WTC11 (cell line): ENCODE measurements around the gene TOP2A. TPM values are rescaled to one million over a fixed set of nuclear protein-coding genes. Genes with fewer than 3 reads are reported as not detected.

Experiments
- ATAC-seq: fragments of 200-7000 bp; cut with Tn5 transposase; 2 replicates; pipeline ENCODE4 v1.10.0; 2021; ENCODE audit warnings: mild to moderate bottlenecking, moderate library complexity
- CTCF ChIA-PET: fragments of 300-600 bp; sonication (Branson Sonifier 250); formaldehyde crosslinking; loops from one replicate; lab custom pipeline; 2021; ENCODE audit warnings: antibody characterized with exemption; lab: Charles Lee
- POLR2A ChIA-PET: fragments of 350-600 bp; sonication (Branson Sonifier 250); formaldehyde crosslinking; loops from one replicate; lab custom pipeline; 2021; ENCODE audit warnings: antibody characterized with exemption; lab: Charles Lee
- DNase-seq: peaks from one replicate; pipeline ENCODE4 v3.0.0; 2021; ENCODE audit warnings: low spot score
- H3K27ac Mint-ChIP-seq: 2 replicates; pipeline ENCODE4 v1.8.0; 2021; ENCODE audit warnings: mixed read lengths
- H3K27me3 Mint-ChIP-seq: 2 replicates; pipeline ENCODE4 v1.8.0; 2021; ENCODE audit warnings: low read depth, mild to moderate bottlenecking, moderate library complexity, mixed read lengths
- H3K36me3 Mint-ChIP-seq: 2 replicates; pipeline ENCODE4 v1.8.0; 2021; ENCODE audit warnings: mixed read lengths
- H3K4me1 Mint-ChIP-seq: 2 replicates; pipeline ENCODE4 v1.8.0; 2022; ENCODE audit warnings: mixed read lengths
- H3K4me3 Mint-ChIP-seq: 2 replicates; pipeline ENCODE4 v1.8.0; 2021; ENCODE audit warnings: mild to moderate bottlenecking, moderate library complexity, mixed read lengths
- H3K9me3 Mint-ChIP-seq: 2 replicates; pipeline ENCODE4 v1.8.0; 2021; ENCODE audit warnings: mixed read lengths
- FOXP1 ChIP-seq: sonication (generic); formaldehyde crosslinking; IDR thresholded peaks from 2 replicates; pipeline ENCODE4 v1.8.0; 2022; ENCODE audit warnings: missing genetic modification reagents, mild to moderate bottlenecking, moderate library complexity, borderline replicate concordance
- GRHL2 ChIP-seq: fragments of 250-450 bp; sonication (Bioruptor Pico); IDR thresholded peaks from 2 replicates; pipeline ENCODE4 v1.8.0; 2022; ENCODE audit warnings: mild to moderate bottlenecking, moderate library complexity; ENCODE audit not compliant: insufficient replicate concordance, severe bottlenecking
- JAZF1 ChIP-seq: fragments of 250-450 bp; sonication (Bioruptor Pico); IDR thresholded peaks from 2 replicates; pipeline ENCODE4 v1.9.0; 2021; ENCODE audit warnings: moderate library complexity, mild to moderate bottlenecking, inconsistent platforms
- NR1H2 ChIP-seq: sonication (generic); formaldehyde crosslinking; IDR thresholded peaks from 2 replicates; pipeline ENCODE4 v1.9.0; 2021; ENCODE audit warnings: mild to moderate bottlenecking, moderate library complexity, missing genetic modification reagents
- NR2C2 ChIP-seq: sonication (generic); formaldehyde crosslinking; IDR thresholded peaks from 2 replicates; pipeline ENCODE4 v1.8.0; 2022; ENCODE audit warnings: mild to moderate bottlenecking, missing genetic modification reagents
- RORB ChIP-seq: fragments of 250-450 bp; sonication (Bioruptor Pico); IDR thresholded peaks from 2 replicates; pipeline ENCODE4 v1.9.0; 2021; ENCODE audit warnings: mild to moderate bottlenecking
- SMAD3 ChIP-seq: sonication (generic); formaldehyde crosslinking; IDR thresholded peaks from 2 replicates; pipeline ENCODE4 v1.8.0; 2022; ENCODE audit warnings: missing genetic modification reagents, mild to moderate bottlenecking, borderline replicate concordance
- SMAD4 ChIP-seq: sonication (generic); formaldehyde crosslinking; IDR thresholded peaks from 2 replicates; pipeline ENCODE4 v1.8.0; 2022; ENCODE audit warnings: mild to moderate bottlenecking, missing genetic modification reagents
- SOX15 ChIP-seq: fragments of 250-450 bp; sonication (Bioruptor Pico); IDR thresholded peaks from 2 replicates; pipeline ENCODE4 v1.9.0; 2021; ENCODE audit warnings: mild to moderate bottlenecking
- ZNF138 ChIP-seq: sonication (generic); formaldehyde crosslinking; conservative IDR thresholded peaks from 2 replicates; pipeline ENCODE4 v1.8.1; 2022; ENCODE audit warnings: mild to moderate bottlenecking, moderate library complexity, missing genetic modification reagents
- ZNF317 ChIP-seq: sonication (generic); formaldehyde crosslinking; IDR thresholded peaks from 2 replicates; pipeline ENCODE4 v1.8.1; 2023; ENCODE audit warnings: low read depth, mild to moderate bottlenecking, moderate library complexity, missing genetic modification reagents, borderline replicate concordance
- total RNA-seq: library from RNA; stranded (reverse); gene quantifications from 3 replicates; pipeline ENCODE4 v1.2.3, GENCODE V29; 2021
- TF ChIP-seq, protein P1 (sequence below): sonication (generic); formaldehyde crosslinking; IDR thresholded peaks from 2 replicates; pipeline ENCODE4 v1.8.1; 2023; ENCODE audit warnings: mild to moderate bottlenecking, missing genetic modification reagents
- TF ChIP-seq, protein P2 (sequence below): sonication (generic); formaldehyde crosslinking; IDR thresholded peaks from 2 replicates; pipeline ENCODE4 v1.8.0; 2022; ENCODE audit warnings: mild to moderate bottlenecking, missing genetic modification reagents
- TF ChIP-seq, protein P3 (sequence below): sonication (generic); formaldehyde crosslinking; IDR thresholded peaks from 2 replicates; pipeline ENCODE4 v1.8.1; 2023; ENCODE audit warnings: mild to moderate bottlenecking, missing genetic modification reagents
- TF ChIP-seq, protein P4 (sequence below): sonication (generic); formaldehyde crosslinking; IDR thresholded peaks from 2 replicates; pipeline ENCODE4 v1.8.0; 2023; ENCODE audit warnings: mild to moderate bottlenecking, missing genetic modification reagents
- TF ChIP-seq, protein P5 (sequence below): sonication (generic); formaldehyde crosslinking; IDR thresholded peaks from 2 replicates; pipeline ENCODE4 v1.8.0; 2022; ENCODE audit warnings: mild to moderate bottlenecking, missing genetic modification reagents
- TF ChIP-seq, protein P6 (sequence below): sonication (generic); formaldehyde crosslinking; IDR thresholded peaks from 2 replicates; pipeline ENCODE4 v1.8.1; 2023; ENCODE audit warnings: mild to moderate bottlenecking, missing genetic modification reagents, moderate library complexity
- TF ChIP-seq, protein P7 (sequence below): sonication (generic); formaldehyde crosslinking; IDR thresholded peaks from 2 replicates; pipeline ENCODE4 v1.8.1; 2022; ENCODE audit warnings: missing genetic modification reagents, borderline replicate concordance

TOP2A gene
- total RNA-seq, 1 experiment from 2014 or later = 307 TPM

DNA sequence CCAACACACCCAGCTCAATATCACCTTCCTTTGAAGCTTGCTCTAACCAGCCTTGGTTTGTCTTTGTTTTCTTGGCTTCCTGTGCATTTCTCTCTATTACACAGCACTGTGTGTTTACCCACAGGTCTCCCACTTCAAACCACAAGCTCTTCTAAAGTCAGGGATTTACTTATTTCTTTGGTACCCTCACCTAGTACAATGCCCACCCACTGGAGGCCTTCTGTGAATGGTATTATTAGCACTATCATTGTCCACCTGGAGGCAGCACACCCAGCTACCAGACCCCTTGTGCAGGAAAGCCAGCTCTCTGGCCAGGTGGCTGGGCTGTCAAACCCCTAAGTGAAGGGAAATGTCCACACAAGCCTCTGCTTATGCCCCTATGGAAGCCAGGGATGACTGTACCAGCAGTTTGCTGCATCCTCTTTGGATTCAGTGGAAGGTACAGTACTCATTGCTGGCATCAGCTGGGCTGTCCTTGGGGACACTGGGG lies 9.4 kb upstream of the TOP2A start (continued):
- TF ChIP-seq ZNF138 (CRISPR knock-in tag) (no peak), FOXP1 (CRISPR knock-in tag) (no peak)
- TF ChIP-seq, protein P1, sequence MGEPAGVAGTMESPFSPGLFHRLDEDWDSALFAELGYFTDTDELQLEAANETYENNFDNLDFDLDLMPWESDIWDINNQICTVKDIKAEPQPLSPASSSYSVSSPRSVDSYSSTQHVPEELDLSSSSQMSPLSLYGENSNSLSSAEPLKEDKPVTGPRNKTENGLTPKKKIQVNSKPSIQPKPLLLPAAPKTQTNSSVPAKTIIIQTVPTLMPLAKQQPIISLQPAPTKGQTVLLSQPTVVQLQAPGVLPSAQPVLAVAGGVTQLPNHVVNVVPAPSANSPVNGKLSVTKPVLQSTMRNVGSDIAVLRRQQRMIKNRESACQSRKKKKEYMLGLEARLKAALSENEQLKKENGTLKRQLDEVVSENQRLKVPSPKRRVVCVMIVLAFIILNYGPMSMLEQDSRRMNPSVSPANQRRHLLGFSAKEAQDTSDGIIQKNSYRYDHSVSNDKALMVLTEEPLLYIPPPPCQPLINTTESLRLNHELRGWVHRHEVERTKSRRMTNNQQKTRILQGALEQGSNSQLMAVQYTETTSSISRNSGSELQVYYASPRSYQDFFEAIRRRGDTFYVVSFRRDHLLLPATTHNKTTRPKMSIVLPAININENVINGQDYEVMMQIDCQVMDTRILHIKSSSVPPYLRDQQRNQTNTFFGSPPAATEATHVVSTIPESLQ (CRISPR knock-in tag) = no peak
- TF ChIP-seq, protein P2, sequence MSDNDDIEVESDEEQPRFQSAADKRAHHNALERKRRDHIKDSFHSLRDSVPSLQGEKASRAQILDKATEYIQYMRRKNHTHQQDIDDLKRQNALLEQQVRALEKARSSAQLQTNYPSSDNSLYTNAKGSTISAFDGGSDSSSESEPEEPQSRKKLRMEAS = no peak

DNA sequence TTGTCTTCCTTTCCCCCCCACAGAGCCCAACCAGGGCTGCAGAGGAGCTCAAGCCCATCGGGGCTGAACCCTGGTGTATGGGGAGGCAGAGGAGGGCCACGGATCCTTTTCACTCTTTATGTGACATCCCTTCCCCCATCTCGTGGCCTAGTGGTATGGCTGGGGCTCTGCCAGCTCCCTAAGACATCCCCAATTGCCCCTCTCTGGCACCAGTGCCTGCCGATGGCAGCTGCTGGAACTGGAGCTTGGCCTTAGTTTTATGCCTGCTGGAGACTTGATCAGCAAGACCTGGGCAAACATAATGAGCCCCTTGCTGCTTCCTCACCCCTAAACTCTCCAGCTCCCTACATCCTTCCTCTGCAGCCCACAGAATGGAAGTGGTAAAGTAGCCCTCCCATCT lies 8.0 kb upstream of the TOP2A start:
- POLR2A ChIA-PET = no interaction called here
- H3K9me3 Mint-ChIP-seq = peaks cover 15% of the 10 kb centered on the region
- DNase-seq = no peak
- TF ChIP-seq NR1H2 (CRISPR knock-in tag) (no peak), RORB (CRISPR knock-in tag) (no peak), ZNF317 (CRISPR knock-in tag) (no peak), NR2C2 (CRISPR knock-in tag) (no peak), GRHL2 (CRISPR knock-in tag) (no peak), SOX15 (CRISPR knock-in tag) (no peak), SMAD3 (no peak), SMAD4 (CRISPR knock-in tag) (no peak), JAZF1 (no peak)
- TF ChIP-seq, protein P3, sequence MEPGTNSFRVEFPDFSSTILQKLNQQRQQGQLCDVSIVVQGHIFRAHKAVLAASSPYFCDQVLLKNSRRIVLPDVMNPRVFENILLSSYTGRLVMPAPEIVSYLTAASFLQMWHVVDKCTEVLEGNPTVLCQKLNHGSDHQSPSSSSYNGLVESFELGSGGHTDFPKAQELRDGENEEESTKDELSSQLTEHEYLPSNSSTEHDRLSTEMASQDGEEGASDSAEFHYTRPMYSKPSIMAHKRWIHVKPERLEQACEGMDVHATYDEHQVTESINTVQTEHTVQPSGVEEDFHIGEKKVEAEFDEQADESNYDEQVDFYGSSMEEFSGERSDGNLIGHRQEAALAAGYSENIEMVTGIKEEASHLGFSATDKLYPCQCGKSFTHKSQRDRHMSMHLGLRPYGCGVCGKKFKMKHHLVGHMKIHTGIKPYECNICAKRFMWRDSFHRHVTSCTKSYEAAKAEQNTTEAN (CRISPR knock-in tag) = no peak
- TF ChIP-seq, protein P4, sequence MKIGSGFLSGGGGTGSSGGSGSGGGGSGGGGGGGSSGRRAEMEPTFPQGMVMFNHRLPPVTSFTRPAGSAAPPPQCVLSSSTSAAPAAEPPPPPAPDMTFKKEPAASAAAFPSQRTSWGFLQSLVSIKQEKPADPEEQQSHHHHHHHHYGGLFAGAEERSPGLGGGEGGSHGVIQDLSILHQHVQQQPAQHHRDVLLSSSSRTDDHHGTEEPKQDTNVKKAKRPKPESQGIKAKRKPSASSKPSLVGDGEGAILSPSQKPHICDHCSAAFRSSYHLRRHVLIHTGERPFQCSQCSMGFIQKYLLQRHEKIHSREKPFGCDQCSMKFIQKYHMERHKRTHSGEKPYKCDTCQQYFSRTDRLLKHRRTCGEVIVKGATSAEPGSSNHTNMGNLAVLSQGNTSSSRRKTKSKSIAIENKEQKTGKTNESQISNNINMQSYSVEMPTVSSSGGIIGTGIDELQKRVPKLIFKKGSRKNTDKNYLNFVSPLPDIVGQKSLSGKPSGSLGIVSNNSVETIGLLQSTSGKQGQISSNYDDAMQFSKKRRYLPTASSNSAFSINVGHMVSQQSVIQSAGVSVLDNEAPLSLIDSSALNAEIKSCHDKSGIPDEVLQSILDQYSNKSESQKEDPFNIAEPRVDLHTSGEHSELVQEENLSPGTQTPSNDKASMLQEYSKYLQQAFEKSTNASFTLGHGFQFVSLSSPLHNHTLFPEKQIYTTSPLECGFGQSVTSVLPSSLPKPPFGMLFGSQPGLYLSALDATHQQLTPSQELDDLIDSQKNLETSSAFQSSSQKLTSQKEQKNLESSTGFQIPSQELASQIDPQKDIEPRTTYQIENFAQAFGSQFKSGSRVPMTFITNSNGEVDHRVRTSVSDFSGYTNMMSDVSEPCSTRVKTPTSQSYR (CRISPR knock-in tag) = no peak
- TF ChIP-seq, protein P5, sequence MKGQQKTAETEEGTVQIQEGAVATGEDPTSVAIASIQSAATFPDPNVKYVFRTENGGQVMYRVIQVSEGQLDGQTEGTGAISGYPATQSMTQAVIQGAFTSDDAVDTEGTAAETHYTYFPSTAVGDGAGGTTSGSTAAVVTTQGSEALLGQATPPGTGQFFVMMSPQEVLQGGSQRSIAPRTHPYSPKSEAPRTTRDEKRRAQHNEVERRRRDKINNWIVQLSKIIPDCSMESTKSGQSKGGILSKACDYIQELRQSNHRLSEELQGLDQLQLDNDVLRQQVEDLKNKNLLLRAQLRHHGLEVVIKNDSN (CRISPR knock-in tag) = no peak
- TF ChIP-seq, protein P6, sequence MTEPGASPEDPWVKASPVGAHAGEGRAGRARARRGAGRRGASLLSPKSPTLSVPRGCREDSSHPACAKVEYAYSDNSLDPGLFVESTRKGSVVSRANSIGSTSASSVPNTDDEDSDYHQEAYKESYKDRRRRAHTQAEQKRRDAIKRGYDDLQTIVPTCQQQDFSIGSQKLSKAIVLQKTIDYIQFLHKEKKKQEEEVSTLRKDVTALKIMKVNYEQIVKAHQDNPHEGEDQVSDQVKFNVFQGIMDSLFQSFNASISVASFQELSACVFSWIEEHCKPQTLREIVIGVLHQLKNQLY (CRISPR knock-in tag) = no peak
- TF ChIP-seq, protein P7, sequence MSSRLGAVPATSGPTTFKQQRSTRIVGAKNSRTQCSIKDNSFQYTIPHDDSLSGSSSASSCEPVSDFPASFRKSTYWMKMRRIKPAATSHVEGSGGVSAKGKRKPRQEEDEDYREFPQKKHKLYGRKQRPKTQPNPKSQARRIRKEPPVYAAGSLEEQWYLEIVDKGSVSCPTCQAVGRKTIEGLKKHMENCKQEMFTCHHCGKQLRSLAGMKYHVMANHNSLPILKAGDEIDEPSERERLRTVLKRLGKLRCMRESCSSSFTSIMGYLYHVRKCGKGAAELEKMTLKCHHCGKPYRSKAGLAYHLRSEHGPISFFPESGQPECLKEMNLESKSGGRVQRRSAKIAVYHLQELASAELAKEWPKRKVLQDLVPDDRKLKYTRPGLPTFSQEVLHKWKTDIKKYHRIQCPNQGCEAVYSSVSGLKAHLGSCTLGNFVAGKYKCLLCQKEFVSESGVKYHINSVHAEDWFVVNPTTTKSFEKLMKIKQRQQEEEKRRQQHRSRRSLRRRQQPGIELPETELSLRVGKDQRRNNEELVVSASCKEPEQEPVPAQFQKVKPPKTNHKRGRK = no peak
- TF ChIP-seq, all 79 proteins: peak for 0
- Mint-ChIP-seq H3K27ac (no peak overlapping the region), H3K4me3 (no peak overlapping the region), H3K36me3 (peaks cover 5% of the 10 kb centered on the region; the same call in 1 of the 2 replicates), H3K4me1 (peaks cover 34% of the 10 kb centered on the region), H3K27me3 (peaks cover 3% of the 10 kb centered on the region; the same call in 1 of the 2 replicates)
- CTCF ChIA-PET = interaction anchor here (1.0 to 4.0 kb wide), 10 partner anchors 9 to 134 kb away, joined by 3 to 28 read pairs (median 9); partner anchors contain the start of genes GJD3 and TOP2A
- ATAC-seq = no peak
